ENCODE measurements around the gene EPS8L2.

- TF ChIP-seq RXRA (IDR thresholded peaks at IDR 0.05): peak; percentile 36 to 50
- peak in 1 of 2 donors; percentile 57 for TF ChIP-seq GABPA (IDR thresholded peaks at IDR 0.05 in 1 of 2, conservative IDR thresholded peaks at IDR 0.05 in 1 of 2)
- TF ChIP-seq CTCF (IDR thresholded peaks at IDR 0.05; ENCODE audit: low read depth, low read length, missing input control): no peak
- peak in 1 of 2 donors; percentile 55 for TF ChIP-seq HNF4A (conservative IDR thresholded peaks at IDR 0.05)
These were observed 3.3 kb upstream of the EPS8L2 start for GRCh38 chr11:702462-703461.
